ENCODE results near the gene IFNGR1.

The IFNGR1 gene

DNA sequence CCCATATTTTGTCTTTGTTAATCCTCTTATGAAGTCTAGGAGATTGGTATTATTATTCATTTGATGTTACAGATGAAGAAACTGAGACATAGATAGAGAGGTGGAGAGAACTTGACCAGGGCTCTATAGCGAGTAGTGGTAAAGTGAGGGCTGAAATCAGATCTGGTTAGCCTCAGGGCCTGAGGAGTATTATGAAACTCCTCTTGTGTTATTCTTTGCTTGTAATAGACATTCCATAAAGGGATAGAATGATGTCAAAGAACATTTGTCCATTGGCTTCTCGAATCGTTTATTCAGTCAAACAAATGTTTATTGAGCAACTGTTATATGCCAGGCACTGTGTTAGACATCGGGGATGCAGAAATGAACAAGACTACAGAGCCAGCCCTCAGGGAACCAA, 45.7 kb downstream of the IFNGR1 start, which contains the start of gene IL22RA2:
Gene IL22RA2, minus strand, starts transcription at position 144 of the 400 bp plus-strand sequence. CDS start 11,895 bp downstream, outside the sequence.
- DNase-seq: no peak

DNA sequence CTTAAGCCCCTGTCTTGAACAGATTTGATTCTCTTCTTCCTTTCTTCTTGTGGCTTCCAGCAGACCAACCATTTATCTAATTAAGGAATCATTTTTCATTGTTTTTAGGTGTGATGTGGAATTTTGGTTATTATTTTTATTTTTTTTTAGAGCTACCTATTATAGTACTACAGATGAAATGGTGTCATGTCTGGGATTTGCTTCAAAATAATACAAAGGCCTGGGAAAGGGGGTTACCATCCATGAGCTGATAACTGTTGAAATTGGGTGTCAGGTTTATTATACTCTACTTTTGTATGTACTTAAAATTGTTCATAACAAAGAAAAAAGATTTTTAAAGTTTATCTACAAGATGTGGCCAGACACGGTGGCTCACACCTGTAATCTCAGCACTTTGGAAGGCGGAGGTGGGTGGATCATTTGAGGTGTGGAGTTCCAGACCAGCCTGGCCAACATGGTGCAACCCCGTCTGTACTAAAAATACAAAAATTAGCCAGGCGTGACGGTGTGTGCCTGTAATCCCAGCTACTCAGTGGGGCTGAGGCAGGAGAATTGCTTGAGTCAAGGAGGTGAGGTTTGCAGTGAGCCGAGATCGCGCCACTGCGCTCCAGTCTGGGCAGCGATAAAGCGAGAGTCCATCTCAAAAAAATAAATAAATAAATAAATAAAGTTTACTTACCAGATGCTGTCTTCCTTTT, 46.3 kb downstream of the IFNGR1 start:
- DNase-seq: no peak

DNA sequence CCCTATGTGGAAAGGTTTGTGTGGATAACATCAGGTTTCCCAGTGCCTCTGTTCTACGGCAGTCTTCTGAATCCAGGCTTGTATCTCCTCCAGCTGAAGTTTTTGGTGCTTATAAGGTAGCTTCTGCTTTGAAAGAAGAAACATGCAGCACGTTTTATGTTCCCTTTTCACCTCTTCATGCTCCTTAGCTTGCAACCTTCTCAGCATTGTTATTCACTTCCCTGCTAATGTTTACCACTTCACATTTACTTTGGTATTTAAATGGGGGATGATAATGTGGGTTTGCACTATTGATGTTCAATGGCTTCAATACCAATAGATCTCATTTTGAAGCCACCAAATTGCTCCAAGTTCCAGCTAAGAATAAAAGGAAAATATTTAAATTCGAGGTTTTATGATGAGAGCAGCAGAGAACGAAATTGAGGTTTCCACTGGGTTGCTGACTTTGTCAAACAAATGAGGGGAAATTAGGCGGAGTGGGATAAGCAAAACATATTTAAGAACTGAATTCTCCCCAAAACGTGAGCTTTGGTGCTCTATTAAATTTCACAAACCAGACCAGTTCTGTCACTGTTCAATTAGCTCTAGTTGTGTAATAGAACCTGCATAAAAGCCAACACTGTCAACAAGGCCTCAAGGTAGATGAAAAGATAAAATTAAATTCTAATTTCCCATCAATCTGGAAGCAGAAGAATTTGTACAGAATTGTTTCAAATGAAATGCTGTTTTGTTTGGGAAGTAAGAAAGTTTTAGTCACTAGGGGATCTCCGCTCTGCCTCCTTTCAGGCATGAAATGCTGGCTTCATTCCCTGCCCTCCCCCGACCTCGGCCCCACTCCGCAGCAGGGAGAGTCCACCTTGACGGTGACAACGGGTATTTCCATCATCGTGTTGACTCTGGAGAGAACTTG, 47.1 kb downstream of the IFNGR1 start:
- no peak for DNase-seq

DNA sequence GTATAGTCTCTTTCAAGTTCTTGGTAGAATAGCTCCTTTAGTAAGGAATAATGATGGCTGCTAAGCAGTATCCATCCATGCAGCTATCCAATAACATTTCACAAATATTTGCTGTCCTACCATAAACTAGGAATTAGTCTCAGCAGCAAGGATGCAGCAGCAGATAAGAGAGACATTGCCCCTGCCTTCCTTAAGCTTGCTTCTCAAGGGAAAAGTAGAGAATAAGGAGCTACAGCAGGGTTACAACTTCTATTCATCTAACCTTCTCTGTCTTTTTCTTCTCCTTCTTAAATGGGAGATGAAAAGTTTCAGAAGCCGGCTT, 48.2 kb downstream of the IFNGR1 start:
- DNase-seq: no peak

DNA sequence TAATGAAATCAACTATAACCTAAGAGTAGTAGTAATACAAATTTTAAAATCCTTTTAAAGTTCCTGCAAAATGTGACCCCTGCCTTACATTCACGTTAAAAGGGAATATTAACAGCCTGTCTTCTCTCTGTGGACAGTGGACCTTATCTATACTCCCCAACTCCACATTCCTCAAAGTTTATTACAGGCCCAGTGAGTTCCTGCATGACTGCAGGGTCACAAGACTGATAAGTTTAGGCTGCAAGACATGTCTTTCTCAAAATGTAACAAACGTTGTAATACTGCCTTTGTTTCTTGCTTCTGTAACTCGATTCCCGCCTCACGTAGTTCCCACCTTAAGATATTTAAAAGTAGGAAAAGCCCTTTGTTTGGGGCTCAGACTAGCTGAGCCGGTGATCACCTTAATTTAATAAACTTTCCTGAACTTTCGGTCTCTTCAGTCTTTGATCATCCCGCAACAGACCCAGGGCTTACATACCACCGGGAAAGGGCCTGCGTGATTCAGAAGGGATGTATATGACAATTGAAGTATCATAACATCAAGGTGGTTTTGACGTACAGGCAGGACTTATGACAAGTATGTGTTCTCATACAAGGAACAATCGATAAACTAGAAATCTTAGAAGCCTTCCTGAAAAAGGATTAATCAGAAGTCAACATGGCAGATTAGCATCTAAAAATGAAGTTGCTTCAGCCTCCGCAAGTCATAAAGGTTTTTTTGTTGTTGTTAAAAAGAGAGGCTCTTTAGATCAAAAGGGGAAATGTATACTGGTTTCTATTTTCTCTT, 48.7 kb downstream of the IFNGR1 start:
- DNase-seq: no peak

DNA sequence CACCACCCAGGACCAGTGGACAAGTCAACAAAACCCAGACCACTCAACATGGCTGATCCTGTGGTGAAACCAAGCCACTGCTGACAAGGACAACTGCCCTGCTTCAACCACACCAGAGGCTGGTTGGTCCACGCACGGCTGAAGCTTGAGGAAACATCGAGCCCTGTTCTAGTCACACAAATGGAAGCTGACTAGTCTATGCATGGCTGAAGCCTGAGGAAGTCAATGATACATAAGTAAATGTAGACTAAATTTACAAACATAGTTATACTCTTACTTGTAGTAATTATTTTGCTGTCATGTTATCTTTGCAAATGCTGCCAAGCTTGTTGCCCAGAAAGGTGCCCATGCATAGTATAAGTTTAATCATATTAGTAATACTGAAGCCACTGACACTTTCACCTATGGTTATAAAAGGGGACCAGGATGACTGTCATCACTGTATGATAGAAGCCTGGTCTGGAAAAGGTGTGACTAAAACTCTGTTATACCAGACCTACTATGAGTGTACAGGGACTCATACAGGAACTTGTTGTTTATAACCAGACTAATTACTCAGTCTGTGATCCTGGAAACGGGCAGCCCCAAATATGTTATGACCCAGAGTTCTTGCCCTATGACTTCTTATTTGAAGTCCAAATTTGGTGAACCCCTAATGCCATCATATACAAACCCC, 51.3 kb downstream of the IFNGR1 start:
- DNase-seq: no peak

DNA sequence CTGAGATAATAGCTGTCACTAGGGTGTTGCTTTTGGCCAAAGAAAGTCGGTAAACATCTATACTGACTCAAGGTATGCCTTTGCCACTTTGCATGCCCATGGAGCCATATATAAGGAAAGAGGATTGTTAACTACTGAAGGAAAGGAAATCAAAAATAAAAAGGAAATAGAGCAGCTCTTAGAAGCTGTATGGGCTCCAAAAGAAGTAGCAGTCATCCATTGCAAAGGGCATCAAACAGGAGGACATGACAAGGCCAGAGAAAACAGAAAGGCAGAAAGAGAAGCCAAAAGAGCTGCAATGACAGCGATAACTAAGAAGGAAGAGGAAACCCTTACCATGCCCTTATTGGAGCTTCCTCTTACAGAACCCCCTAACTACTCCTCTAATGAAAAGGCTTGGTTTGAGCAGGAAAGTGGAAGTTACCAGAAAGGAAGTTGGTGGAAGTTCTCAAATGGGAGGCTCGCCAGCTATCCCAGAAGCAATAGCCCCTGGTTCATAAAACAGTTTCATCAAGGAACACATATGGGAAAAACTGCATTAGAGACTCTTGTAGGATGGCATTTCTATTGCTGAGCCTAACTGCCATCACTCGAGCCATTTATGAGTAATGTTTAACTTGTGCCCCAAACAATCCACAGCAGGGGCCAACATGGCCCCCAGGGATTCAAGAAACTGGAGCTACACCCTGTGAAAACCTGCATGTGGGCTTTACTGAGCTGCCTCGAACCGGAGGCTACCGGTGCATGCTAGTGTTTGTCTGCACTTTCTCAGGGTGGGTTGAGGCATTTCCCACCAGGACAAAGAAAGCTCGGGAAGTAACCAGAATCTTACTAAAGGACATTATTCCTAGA, 52.7 kb downstream of the IFNGR1 start:
- DNase-seq: no peak

DNA sequence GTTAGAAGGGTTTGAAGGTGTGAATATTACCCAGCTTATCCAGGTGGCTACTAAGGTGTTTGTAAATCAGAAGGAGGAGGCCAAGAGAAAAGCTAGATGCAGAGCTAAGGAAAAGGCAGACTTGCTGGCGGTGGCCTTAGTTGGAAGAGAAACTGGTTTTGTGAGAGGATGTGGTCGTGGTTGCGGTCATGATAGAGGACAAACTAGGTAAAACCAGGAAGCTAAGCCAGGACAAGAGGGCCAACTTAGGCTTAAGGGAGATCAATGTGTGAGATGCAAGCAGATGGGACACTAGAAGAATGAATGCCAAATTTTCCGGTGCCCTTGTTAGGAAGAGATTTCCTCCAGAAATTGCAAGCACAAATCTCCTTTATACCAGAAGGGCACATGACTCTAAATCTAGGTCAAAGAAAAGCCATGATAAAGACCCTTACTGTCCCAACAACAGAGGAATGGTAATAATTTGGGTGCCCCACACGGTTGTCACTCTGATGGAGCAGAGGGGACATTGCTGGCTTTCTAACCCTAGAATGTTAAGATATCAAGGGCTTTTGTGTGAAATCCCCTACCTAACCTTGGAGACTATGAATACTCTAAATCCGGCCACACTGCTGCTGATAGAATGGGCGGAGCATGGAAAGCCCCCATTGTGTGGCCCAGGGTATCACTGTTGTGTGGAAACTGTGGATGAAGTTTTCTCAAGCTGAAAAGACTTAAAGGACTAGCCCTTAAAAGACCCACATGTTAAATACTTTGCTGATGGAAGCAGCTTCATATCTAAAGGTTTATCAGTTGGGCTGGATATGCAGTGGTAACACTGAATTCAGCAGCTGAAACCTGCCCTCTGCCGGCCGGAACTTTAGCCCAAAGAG, 53.6 kb downstream of the IFNGR1 start:
- DNase-seq: no peak

DNA sequence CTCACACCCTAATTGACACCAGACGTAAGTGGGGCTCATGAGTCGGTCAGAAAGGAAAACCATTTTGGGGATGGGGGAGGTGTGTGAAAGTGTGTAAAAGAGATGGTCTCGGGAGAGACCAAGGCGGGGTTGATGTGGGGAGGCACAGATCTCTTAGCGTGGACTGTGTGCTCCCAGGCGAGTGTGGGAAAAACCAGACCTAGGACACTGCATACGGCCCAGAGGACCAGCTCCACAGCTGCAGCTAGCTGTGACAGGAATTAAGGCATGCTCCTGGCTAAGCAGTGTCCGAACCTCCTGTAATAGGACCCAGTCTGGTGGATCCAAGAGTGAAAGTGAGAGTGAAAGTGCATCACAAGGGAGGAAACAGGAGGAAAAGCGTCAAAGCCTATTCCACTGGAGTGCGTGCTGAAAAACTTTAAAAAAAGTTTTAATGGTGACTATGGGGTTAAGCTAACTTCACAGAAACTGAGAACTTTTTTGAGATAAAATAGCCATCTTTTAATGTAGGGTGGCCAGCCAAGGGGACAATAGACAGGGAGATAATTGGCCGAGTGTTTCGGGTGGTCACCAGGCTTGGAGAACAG, 55.4 kb downstream of the IFNGR1 start:
- no peak for DNase-seq

DNA sequence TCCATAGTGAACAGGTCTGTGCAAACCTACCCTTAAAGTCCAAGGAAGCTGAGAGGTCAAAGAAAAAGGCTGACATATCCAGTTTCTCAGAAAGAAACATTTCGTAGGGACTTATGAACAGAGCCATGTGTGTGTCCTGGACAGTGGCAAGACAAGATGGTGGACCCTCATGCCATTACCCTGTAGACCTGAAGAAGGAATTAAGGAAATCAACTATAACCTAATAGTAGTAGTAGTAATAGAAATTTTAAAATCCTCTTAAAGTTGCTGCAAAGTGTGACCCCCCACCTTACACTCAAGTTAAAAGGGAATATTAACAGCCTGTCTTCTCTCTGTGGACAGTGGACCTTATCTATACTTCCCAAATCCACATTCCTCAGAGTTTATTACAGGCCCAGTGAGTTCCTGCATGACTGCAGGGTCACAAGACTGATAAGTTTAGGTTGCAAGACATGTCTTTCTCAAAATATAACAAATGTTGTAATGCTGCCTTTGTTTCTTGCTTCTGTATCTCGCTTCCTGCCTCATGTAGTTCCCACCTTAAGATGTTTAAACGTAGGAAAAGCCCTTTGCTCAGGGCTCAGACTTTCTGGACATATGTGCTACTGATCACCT, 56.4 kb downstream of the IFNGR1 start:
- DNase-seq: no peak

DNA sequence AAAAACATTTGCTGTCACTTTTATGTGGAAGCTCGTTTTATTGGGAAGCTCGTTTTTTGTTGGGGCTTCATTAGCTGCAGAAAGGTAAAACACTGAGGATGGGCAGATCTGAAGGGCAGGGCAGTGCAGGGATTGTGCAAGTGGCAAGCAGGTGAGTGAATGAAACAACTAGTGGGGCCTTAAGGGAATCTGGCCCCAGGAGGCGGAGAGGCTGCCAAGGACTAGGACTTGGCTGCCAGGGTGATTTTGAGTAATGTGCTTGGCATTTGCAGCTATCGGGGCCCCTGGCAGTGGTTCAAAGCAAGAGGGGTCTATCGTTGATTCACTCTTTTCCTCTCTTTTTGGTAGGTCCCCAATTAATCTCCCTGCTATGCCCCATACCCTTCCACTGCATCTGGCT, 57.2 kb downstream of the IFNGR1 start:
- DNase-seq: no peak

DNA sequence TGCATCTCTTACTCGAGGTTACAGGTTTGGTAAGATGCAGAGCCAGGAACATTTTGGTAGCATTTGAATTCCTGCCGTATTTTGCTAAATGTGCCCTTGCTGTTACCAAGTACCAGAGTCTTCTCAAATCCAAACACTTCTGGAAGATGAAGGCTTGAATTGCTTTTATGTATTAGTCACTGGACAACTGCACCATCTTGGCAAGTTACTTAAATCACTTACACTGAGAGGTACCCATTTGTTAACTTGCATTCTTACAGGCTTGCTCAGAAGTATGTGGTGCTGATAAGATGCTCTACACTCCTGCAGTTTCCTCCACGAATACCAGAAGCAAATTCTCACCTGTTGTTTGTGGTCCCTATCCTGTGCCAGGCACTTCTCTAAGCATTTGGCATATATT, 58.4 kb downstream of the IFNGR1 start:
- no peak for DNase-seq

DNA sequence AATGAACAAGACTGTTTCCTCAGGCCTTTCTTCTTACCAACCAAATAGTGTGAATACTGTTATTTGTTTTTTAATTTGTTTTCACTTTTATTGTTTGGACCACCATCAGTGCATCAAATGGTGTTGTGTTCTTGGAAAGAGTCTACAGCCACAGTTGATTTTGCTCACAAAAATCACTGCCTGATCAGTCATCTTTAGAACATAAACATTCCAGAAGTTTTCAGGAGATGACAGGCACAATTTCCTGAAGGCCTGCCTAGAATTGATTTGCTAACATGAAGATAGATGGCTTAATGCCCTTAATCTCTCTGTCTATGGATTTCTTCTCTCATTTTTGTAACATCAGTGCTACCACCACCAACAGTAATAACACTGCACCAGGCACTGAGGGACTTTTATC, 59.3 kb downstream of the IFNGR1 start:
- DNase-seq: no peak

DNA sequence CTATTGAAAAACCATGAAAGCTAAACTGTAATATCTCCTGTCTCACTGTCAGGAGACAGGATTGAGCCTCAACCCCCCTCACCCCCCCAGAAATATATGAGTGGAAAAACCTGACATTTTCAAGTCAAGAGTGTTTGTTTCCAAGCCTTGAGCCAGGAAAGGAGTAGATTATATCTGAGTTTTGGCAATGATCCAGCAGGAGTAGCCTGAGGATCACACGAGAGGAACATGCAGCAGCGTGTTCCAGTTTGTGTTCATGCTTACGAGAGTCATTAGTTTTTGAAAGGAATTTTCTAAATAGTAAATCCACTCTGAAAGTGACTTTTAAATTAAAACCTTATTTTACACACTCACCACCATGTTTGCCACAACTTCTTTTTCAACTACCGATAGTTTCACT, 61.6 kb downstream of the IFNGR1 start:
- DNase-seq: no peak

DNA sequence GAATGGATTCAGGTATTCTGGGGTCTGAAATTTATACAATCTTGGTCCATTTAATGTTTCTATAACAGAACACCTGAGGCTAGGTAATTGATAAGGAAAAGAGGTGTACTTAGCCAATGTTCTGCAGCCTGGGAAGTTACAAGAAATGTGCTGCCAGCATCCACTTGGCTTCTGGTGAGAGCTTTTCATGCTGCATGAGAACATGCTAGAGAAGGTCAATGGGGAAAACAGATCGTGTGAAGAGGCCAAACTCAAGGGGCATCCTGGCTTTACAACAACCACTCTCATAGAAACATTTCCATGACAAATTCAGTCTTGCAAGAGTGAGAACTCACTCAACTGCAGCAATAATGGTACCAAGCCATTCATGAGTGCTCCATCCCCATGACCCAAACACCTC, 62.5 kb downstream of the IFNGR1 start:
- DNase-seq: no peak

DNA sequence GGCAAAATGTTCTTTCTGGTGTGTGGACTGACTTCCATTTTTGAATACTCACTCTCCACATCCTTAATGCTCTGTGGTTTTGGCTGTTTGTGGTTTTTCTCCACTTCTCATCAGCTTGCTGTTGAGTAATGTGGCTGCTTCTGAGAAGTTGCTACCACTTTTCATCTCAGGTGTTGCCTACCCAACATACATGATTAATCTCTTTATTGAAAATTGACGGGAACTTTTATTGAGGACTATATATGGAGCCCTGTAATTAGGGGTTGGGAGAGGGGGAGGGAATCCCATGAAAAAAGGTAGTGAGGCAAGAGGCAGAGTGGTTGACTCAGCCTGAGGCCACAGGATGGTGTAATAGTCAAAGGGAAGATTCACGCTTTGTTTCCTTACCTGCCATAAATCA, 63.4 kb downstream of the IFNGR1 start:
- DNase-seq: no peak

DNA sequence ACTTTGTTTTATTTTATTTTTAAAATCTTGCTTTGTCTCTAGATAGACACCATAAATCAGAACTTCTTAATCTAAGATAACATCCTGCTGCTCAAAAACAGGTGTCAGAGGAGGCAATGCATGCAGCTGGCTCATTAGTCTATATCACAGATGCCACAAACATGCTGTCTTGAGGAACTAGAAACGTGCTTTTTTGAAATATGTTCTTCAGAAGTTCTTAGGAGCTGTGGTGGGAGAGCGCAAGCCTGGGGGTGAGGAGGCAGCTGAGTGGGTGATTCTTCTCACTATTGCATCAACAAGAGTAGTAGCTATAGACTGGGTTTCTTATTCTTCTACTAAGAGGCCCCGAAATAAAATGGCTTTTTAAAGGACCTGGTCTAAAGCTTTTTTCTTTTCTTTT, 69.1 kb downstream of the IFNGR1 start:
- DNase-seq: no peak

DNA sequence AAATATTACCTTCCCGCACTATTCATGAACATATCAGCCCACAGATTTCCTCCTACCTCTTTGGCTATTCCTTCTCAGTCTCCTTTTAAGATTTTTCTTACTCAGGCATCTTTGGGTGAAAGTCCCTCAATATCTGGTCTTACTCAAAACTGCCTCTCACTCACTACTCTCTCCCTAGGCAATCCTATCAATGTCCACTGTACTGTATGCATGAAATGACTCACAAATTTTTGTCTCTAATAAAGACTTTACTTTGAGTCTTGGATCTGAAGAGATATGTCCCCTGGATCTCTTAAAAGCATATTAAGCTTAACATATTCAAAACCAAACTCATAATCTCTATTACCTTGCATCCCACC, 70.2 kb downstream of the IFNGR1 start:
- DNase-seq: no peak

DNA sequence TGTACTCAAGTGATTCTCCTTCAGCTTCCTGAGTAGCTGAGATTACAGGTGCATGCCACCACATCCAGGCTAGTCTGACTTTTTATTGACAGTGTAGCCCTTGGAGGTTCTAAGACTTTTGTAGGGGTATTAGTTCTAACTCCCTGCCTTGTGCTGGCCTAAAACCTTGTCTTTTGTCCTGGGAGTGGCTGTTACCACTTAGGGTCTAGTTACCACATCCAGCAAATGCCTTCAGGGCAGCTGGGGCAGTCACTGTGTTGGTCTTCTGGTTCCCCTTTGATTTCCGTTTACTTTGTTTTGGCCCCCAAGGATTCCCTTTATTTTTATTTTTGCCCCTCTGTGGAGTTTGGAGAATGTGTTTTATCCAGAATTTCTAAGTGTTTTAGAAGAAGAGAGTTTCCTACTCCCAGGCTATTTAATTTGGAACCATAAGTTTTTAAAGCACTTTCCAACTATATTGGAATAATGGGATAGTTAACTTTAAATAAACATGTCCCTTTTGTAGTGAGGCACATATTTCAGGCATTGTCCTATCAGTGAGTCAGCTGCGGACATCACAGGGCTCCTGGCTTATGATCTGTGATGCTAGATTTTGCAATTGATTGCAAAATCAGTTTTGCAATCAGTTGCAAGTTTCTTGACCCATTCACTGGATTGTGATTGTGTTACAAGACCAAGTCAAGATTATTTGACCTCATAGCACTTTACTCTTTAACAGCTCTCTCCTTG, 70.7 kb downstream of the IFNGR1 start:
- no peak for DNase-seq
